CD8-positive, alpha-beta memory T cell (primary cell): ENCODE data around the gene ATP9A. TPM values are rescaled to one million over a fixed set of nuclear protein-coding genes. Genes with fewer than 3 reads are reported as not detected.
"Not testable (repeated sequence)": the region's sequence is repeated elsewhere in the genome, so short reads cannot be mapped to it uniquely, and the experiment has no call there.

Experiments used
- CTCF ChIA-PET: fragments of 350-600 bp; sonication (Branson Sonifier 250); formaldehyde crosslinking; loops from one replicate; lab custom pipeline; 2021; ENCODE audit warnings: antibody characterized with exemption; lab: Charles Lee
- POLR2A ChIA-PET: fragments of 350-600 bp; sonication (Branson Sonifier 250); formaldehyde crosslinking; loops from one replicate; lab custom pipeline; 2021; ENCODE audit warnings: antibody characterized with exemption; lab: Charles Lee
- DNase-seq, 5 donors: peaks; one replicate each; pipeline versions ENCODE4 v3.0.0 to v3.0.0-alpha.2; 2020 to 2022; ENCODE audit warnings: mixed read lengths in 1 of 5
- H3K27ac ChIP-seq: one replicate; pipeline ENCODE4 v1.7.0; 2013; ENCODE audit warnings: low read depth, mild to moderate bottlenecking, low read length, moderate library complexity
- H3K27me3 ChIP-seq: 2 replicates; pipeline ENCODE4 v1.7.0; 2013; ENCODE audit warnings: low read length, mild to moderate bottlenecking; ENCODE audit not compliant: insufficient read depth, poor library complexity, severe bottlenecking
- H3K36me3 ChIP-seq: 2 replicates; pipeline ENCODE4 v1.7.0; 2013; ENCODE audit warnings: mild to moderate bottlenecking, low read length, moderate library complexity; ENCODE audit not compliant: insufficient read depth
- H3K4me1 ChIP-seq: 2 replicates; pipeline ENCODE4 v1.7.0; 2013; ENCODE audit warnings: mild to moderate bottlenecking, low read length, moderate library complexity; ENCODE audit not compliant: insufficient read depth
- H3K4me3 ChIP-seq: 2 replicates; pipeline ENCODE4 v1.7.0; 2013; ENCODE audit warnings: mild to moderate bottlenecking, low read length
- H3K9me3 ChIP-seq: 2 replicates; pipeline ENCODE4 v1.7.0; 2013; ENCODE audit warnings: mild to moderate bottlenecking, low read length
- H3K27ac Mint-ChIP-seq, 8 donors: one replicate each; pipeline ENCODE4 v1.8.0; 2020 to 2021; ENCODE audit warnings: mixed read lengths in 8 of 8, mild to moderate bottlenecking in 6 of 8, inconsistent platforms in 3 of 8, moderate library complexity in 3 of 8
- H3K27me3 Mint-ChIP-seq, 2 donors: one replicate each; pipeline ENCODE4 v1.8.0; 2020 to 2021; ENCODE audit warnings: mixed read lengths in 2 of 2, mild to moderate bottlenecking in 1 of 2, moderate library complexity in 1 of 2
- H3K36me3 Mint-ChIP-seq, 3 donors: one replicate each; pipeline ENCODE4 v1.8.0; 2020 to 2021; ENCODE audit warnings: mixed read lengths in 3 of 3, inconsistent platforms in 1 of 3, mild to moderate bottlenecking in 1 of 3
- H3K4me1 Mint-ChIP-seq, 3 donors: one replicate each; pipeline ENCODE4 v1.8.0; 2020 to 2021; ENCODE audit warnings: mixed read lengths in 3 of 3, inconsistent platforms in 1 of 3, mild to moderate bottlenecking in 1 of 3
- H3K4me3 Mint-ChIP-seq, 7 donors: one replicate each; pipeline ENCODE4 v1.8.0; 2020 to 2021; ENCODE audit warnings: mixed read lengths in 7 of 7, mild to moderate bottlenecking in 6 of 7, moderate library complexity in 4 of 7, inconsistent platforms in 2 of 7
- H3K9me3 Mint-ChIP-seq, 5 donors: one replicate each; pipeline ENCODE4 v1.8.0; 2020 to 2022; ENCODE audit warnings: mixed read lengths in 5 of 5, mild to moderate bottlenecking in 3 of 5, moderate library complexity in 2 of 5, inconsistent platforms in 1 of 5
- polyA plus RNA-seq: library from polyadenylated mRNA; unstranded; fragments of 300-500 nt; fragmentation: Illumina TruSeq; gene quantifications from one replicate; pipeline ENCODE4 v1.2.3, GENCODE V29; 2021
- total RNA-seq, 2 experiments: library from RNA; stranded (reverse); gene quantifications; one replicate each; pipeline ENCODE4 v1.2.3, GENCODE V29; 2021

Gene ATP9A, protein sequence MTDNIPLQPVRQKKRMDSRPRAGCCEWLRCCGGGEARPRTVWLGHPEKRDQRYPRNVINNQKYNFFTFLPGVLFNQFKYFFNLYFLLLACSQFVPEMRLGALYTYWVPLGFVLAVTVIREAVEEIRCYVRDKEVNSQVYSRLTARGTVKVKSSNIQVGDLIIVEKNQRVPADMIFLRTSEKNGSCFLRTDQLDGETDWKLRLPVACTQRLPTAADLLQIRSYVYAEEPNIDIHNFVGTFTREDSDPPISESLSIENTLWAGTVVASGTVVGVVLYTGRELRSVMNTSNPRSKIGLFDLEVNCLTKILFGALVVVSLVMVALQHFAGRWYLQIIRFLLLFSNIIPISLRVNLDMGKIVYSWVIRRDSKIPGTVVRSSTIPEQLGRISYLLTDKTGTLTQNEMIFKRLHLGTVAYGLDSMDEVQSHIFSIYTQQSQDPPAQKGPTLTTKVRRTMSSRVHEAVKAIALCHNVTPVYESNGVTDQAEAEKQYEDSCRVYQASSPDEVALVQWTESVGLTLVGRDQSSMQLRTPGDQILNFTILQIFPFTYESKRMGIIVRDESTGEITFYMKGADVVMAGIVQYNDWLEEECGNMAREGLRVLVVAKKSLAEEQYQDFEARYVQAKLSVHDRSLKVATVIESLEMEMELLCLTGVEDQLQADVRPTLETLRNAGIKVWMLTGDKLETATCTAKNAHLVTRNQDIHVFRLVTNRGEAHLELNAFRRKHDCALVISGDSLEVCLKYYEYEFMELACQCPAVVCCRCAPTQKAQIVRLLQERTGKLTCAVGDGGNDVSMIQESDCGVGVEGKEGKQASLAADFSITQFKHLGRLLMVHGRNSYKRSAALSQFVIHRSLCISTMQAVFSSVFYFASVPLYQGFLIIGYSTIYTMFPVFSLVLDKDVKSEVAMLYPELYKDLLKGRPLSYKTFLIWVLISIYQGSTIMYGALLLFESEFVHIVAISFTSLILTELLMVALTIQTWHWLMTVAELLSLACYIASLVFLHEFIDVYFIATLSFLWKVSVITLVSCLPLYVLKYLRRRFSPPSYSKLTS
- total RNA-seq: 1 to 10 TPM; 2.0 to 2.3 TPM
- 0.46 TPM for polyA plus RNA-seq

DNA sequence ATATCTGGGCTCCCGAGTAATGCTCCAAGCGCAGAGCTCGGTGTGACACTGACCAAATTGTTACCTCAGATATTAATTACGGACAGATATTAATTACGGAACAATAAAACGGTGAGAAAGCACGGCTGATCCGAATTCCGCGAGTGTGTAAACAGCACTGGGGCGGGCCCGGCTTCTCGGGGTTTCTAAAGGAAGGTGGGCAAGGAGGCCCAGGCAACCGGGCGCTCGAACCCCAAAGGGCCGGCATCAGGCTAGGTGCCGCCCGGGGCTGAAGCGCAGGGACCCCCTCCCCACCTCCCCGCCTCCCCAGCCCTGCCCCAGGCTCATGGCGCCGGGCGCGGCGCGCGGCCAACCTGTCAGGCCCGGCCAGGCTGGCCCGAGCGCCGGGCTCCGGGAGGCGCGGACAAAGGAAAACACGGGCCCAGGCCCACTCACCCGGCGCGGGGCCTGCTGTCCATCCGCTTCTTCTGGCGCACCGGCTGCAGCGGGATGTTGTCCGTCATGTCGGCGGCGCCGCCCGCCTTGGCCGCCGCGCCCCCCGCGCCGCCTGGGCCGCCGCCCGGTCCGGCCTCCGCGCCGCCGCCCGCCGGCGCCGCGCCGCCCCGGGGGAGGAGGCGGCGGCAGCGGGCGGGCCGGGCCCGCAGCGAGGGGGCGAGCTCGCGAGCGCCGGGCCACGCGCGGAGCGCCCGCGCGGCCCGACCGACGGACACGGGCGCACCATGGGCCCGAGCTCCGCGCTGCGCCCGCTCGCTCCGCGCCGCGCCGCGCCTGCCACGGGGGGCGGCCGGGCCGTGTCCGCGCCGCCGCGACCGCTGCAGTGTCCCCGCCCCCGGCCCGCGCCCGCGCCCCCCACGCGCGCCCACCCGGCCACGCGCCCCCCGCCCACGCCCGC is at the start of gene ATP9A:
Gene ATP9A (minus strand): TSS at position 524 of the 892 bp plus-strand sequence. CDS start 21 bp downstream, at position 503.
- ChIA-PET CTCF (no interaction called here), POLR2A (no interaction called here)
- no peaks in the 10 kb centered on the region for H3K9me3 ChIP-seq
- DNase-seq: no peak
- H3K36me3 ChIP-seq: no peaks in the 10 kb centered on the region
- H3K4me3 ChIP-seq: peak within 1 kb of the TSS; percentile 39
- no peaks in the 10 kb centered on the region for H3K9me3 Mint-ChIP-seq
- H3K4me1 ChIP-seq: peaks cover 5% of the 10 kb centered on the region
- peaks cover 9 to 20% (median 11%) of the 10 kb centered on the region in 3 donors for H3K4me1 Mint-ChIP-seq
- H3K27me3 Mint-ChIP-seq: peaks cover 24 to 28% of the 10 kb centered on the region in 2 donors
- peaks cover 0 to 2% (median 0%) of the 10 kb centered on the region in 3 donors for H3K36me3 Mint-ChIP-seq
- H3K27ac ChIP-seq: no peak within 1 kb of the TSS
- H3K27me3 ChIP-seq: peaks cover 9% of the 10 kb centered on the region
- peak within 1 kb of the TSS in 5 of 8 donors; percentile 44 to 72 (median 47) for H3K27ac Mint-ChIP-seq
- peak within 1 kb of the TSS; percentile 71 to 88 (median 84) for H3K4me3 Mint-ChIP-seq

DNA sequence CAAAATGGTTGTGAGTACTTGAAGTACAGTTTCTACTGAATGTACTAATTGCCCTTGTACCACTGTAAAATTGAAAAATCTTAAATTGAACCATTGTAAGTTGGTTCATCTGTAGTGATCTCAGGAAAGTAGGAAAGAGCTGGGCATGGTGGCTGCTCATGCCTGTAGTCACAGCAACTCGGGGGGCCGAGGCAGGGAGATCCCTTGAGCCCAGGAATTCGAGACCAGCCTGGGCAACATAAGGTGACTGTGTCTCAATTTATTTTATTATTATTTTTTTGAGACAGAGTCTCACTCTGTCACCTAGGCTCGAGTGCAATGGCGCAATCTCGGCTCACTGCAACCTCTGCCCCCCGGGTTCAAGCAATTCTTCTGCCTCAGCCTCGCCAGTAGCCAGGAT is 48.7 kb upstream of the ATP9A start:
- H3K36me3 ChIP-seq, H3K27me3 ChIP-seq, H3K4me3 ChIP-seq, H3K36me3 Mint-ChIP-seq, DNase-seq, H3K27ac Mint-ChIP-seq, H3K9me3 ChIP-seq, POLR2A ChIA-PET, CTCF ChIA-PET, H3K4me3 Mint-ChIP-seq, H3K27ac ChIP-seq, H3K9me3 Mint-ChIP-seq, H3K4me1 Mint-ChIP-seq, H3K4me1 ChIP-seq: not testable (repeated sequence)
- peaks cover 4 to 20% of the 10 kb centered on the region in 2 donors for H3K27me3 Mint-ChIP-seq

DNA sequence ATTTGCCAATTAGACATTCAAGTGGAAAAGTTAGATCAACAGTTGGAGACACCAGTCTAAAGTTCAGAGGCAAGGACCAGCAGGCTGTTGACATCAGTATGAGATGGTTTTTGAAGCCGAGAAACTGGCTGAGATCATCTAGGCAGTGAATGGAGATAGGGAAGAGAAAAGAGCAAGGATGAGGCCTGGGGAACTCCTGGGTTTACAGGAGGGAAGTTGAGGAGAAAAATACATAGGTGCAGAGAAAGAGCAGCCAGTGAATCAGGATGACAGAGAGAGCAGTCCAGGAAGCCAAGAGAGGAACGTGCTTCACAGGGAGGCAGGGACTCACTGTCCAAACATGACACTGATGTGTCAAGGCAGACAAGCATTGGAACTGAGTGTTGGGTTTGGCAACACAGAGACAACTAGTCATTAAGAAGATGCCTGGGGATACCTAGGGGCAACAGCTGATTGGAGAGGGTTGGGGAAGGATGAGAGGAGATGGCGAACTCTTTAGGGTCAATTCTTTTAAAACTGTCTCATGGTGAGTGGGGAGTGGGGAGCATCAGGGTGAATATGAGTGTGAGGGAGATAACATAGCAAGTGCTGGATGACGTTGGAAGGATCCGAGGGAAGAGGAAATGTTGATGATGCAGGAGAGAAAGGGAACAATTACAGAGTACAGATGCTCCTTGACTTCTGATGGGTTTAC is 47.3 kb upstream of the ATP9A start:
- peak overlapping the region in 1 of 8 donors; percentile 2 for H3K27ac Mint-ChIP-seq
- POLR2A ChIA-PET: no interaction called here

DNA sequence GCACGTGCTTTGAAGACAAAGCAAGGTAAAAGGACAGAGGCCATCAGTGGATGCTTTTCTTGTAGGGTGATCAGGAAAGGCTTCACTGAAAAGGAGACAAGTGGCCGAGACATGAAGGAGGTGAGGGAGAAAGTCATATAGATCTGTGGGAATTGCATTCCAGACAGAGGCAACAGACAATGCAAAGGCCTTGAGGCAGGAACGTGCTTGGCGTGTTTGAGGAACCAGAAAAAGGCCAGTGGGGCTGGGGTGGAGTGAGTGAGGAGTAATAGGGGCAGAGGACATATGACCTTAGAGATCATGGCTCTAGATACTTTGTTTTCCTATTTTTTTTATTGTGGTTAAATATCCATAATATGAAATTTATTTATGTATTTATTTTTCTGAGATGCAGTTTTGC is 44.7 kb upstream of the ATP9A start:
- Histone ChIP-seq H3K27me3 (no peaks in the 10 kb centered on the region), H3K9me3 (no peaks in the 10 kb centered on the region), H3K4me1 (no peaks in the 10 kb centered on the region), H3K36me3 (no peaks in the 10 kb centered on the region), H3K27ac (no peak overlapping the region), H3K4me3 (no peak overlapping the region)
- H3K36me3 Mint-ChIP-seq: no peaks in the 10 kb centered on the region
- no peaks in the 10 kb centered on the region for H3K9me3 Mint-ChIP-seq
- POLR2A ChIA-PET: no interaction called here
- CTCF ChIA-PET: no interaction called here
- H3K27me3 Mint-ChIP-seq: peaks cover 0 to 12% of the 10 kb centered on the region in 2 donors
- H3K27ac Mint-ChIP-seq: no peak overlapping the region
- no peak overlapping the region for H3K4me3 Mint-ChIP-seq
- no peak for DNase-seq
- H3K4me1 Mint-ChIP-seq: no peaks in the 10 kb centered on the region

More for the DNA sequence above, 47.3 kb upstream of the ATP9A start:
- Histone ChIP-seq H3K4me3 (no peak overlapping the region), H3K36me3 (no peaks in the 10 kb centered on the region), H3K9me3 (no peaks in the 10 kb centered on the region), H3K27me3 (no peaks in the 10 kb centered on the region), H3K4me1 (no peaks in the 10 kb centered on the region), H3K27ac (no peak overlapping the region)
- Mint-ChIP-seq H3K36me3 (no peaks in the 10 kb centered on the region), H3K4me1 (no peaks in the 10 kb centered on the region), H3K27me3 (peaks cover 4 to 17% of the 10 kb centered on the region in 2 donors), H3K4me3 (no peak overlapping the region), H3K9me3 (no peaks in the 10 kb centered on the region)
- CTCF ChIA-PET: no interaction called here
- no peak for DNase-seq

DNA sequence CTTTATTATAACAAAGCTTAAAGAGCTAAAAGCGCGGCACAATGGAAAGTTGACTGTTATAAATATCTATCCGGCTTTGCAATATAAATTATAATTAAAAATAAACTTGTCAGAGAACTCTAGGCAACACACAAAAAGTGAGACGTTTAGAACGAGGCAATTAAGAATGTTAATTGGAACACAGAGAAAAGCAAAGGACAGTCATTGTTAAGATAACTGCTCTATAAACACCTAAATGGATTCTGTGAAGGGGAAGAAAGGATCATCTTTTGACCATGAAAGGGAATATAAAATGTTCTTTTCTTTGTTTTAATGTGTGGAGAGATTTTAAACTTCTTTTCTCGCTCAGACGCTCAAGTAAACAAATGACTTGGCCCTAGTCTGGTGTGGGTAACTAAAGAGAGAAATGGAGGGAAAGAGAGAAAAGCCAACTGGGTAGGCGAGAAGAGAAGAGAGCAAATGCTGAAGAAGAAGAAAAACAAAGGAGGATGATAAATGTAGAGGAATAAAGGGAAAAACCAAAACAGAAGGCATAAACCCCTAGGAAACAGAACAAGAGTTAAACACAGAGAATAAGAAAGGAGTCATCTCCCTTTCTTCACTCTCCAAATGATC is 43.4 kb upstream of the ATP9A start:
- H3K27me3 Mint-ChIP-seq: peaks cover 4 to 15% of the 10 kb centered on the region in 2 donors
- H3K9me3 Mint-ChIP-seq: no peaks in the 10 kb centered on the region
- no peaks in the 10 kb centered on the region for H3K27me3 ChIP-seq
- ChIA-PET POLR2A (no interaction called here), CTCF (no interaction called here)
- H3K4me3 Mint-ChIP-seq: no peak overlapping the region
- no peaks in the 10 kb centered on the region for H3K36me3 Mint-ChIP-seq
- H3K4me1 Mint-ChIP-seq: no peaks in the 10 kb centered on the region
- no peak for DNase-seq
- H3K4me1 ChIP-seq: no peaks in the 10 kb centered on the region
- no peaks in the 10 kb centered on the region for H3K36me3 ChIP-seq
- no peaks in the 10 kb centered on the region for H3K9me3 ChIP-seq
- no peak overlapping the region for H3K27ac ChIP-seq
- H3K27ac Mint-ChIP-seq: no peak overlapping the region
- no peak overlapping the region for H3K4me3 ChIP-seq

DNA sequence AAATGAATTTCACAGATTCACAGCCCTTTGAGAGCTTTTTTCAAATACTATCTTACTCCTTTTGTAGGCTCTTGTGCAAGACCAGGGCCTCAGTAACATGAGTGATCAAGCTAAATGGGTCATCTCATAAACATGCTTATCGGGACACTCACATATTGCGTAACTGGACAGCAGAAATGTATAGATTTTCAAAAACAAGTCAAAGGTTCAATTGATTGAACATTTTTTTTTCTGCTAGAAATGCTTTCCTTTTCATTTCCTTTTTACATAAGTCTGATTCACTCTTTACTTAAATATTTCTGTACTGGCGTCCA is 42.8 kb upstream of the ATP9A start:
- POLR2A ChIA-PET: no interaction called here
- peaks cover 5 to 20% of the 10 kb centered on the region in 2 donors for H3K27me3 Mint-ChIP-seq
- H3K9me3 Mint-ChIP-seq: no peaks in the 10 kb centered on the region
- Histone ChIP-seq H3K36me3 (no peaks in the 10 kb centered on the region), H3K4me1 (no peaks in the 10 kb centered on the region), H3K9me3 (no peaks in the 10 kb centered on the region), H3K27me3 (no peaks in the 10 kb centered on the region), H3K4me3 (no peak overlapping the region), H3K27ac (no peak overlapping the region)
- no peaks in the 10 kb centered on the region for H3K4me1 Mint-ChIP-seq
- no peaks in the 10 kb centered on the region for H3K36me3 Mint-ChIP-seq
- no peak overlapping the region for H3K4me3 Mint-ChIP-seq
- CTCF ChIA-PET: no interaction called here
- H3K27ac Mint-ChIP-seq: no peak overlapping the region
- DNase-seq: no peak
